Astrocyte (in vitro differentiated cells and primary cell): ENCODE results near the gene IL1R2.

Source experiments
- CTCF ChIP-seq: IDR thresholded peaks from 2 replicates; pipeline ENCODE4 v1.5.1; 2011; ENCODE audit warnings: low read depth, mild to moderate bottlenecking, inconsistent platforms, low read length, moderate library complexity; ENCODE audit not compliant: insufficient read depth
- EZH2 ChIP-seq: IDR thresholded peaks from 2 replicates; pipeline ENCODE4 v1.6.1; 2012; ENCODE audit warnings: mild to moderate bottlenecking, low read length, inconsistent platforms; ENCODE audit not compliant: insufficient read depth

DNA sequence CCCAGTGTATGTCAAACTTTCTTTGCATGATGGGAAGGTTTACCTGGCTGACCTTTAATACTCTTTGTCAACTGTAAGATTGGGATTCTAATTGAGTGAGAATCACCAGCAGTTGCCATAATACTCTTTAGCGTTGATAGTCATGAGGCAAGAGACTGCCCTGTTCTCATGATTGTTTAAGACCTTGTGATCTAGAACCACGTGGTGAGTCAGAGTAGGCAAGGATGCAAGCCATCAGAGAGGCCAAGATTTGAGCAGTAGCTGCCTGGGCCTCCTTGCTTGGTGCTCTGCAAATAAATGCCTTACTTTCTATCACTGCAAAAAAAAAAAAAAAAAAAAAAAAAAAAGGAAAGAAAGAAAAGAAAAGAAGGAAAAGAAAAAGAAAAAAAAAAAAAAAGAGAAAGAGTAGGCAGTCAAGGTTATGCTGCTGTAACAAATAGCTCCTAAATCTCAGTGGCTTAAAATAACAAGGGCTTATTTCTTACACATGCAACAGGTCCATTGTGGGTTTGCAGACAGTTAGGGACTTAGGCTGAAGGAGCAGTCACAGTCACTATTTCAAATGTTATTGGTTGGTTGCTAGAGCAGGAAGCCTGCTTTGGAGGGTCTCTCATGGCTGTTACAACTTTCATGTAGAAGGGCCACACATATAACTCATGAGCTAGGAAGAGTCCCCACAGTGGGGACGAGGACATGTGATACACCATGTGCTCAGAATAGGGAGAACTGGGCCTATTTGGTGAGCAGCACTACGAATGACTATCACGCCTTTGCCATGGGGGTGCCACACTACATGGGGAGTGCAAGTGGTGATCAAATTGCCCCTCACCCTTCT, 21.7 kb downstream of the IL1R2 start:
- TF ChIP-seq CTCF (no peak), EZH2 (no peak)
